D721Med (cell line): ENCODE measurements around the gene BEST2.
A peak's percentile ranks its signal among the peaks of the same experiment; 100 is the strongest.

Experiments
- DNase-seq: peaks from one replicate; pipeline ENCODE4 v3.0.0; 2011; ENCODE audit warnings: low spot score; ENCODE audit not compliant: insufficient read length
- FAIRE-seq: peaks from 2 replicates; lab custom pipeline; 2011; peaks lifted over from hg19 to GRCh38; lab: Jason Lieb, UNC
- TF ChIP-seq, protein P1 (sequence below): IDR thresholded peaks from 2 replicates; pipeline ENCODE4 v1.5.1; 2012; ENCODE audit warnings: mild to moderate bottlenecking, control low read depth; ENCODE audit not compliant: insufficient read depth; ENCODE audit errors: missing control alignments

BEST2 gene

DNA sequence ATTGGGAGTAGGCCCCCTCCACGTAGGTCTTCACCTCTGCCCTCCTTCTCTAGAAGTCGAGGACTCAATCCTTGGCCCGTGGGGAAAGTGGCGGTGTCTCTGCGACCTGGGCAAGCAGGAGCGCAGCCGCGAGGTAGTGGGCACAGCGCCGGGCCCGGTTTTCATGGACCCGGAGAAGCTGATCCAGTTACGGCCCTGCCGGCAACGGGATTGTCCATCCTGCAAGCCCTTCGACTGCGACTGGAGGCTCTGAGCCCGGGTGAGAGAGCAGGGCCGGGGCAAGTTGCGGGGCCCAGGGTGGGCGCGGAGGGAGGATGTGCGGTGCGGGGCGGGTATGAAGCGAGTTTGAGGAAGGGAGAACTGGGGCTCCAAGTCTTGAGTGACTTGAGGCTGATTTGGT is 52.5 kb downstream of the BEST2 start:
- TF ChIP-seq, protein P1, sequence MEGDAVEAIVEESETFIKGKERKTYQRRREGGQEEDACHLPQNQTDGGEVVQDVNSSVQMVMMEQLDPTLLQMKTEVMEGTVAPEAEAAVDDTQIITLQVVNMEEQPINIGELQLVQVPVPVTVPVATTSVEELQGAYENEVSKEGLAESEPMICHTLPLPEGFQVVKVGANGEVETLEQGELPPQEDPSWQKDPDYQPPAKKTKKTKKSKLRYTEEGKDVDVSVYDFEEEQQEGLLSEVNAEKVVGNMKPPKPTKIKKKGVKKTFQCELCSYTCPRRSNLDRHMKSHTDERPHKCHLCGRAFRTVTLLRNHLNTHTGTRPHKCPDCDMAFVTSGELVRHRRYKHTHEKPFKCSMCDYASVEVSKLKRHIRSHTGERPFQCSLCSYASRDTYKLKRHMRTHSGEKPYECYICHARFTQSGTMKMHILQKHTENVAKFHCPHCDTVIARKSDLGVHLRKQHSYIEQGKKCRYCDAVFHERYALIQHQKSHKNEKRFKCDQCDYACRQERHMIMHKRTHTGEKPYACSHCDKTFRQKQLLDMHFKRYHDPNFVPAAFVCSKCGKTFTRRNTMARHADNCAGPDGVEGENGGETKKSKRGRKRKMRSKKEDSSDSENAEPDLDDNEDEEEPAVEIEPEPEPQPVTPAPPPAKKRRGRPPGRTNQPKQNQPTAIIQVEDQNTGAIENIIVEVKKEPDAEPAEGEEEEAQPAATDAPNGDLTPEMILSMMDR: no peak
- DNase-seq (no peak), FAIRE-seq (no peak)

DNA sequence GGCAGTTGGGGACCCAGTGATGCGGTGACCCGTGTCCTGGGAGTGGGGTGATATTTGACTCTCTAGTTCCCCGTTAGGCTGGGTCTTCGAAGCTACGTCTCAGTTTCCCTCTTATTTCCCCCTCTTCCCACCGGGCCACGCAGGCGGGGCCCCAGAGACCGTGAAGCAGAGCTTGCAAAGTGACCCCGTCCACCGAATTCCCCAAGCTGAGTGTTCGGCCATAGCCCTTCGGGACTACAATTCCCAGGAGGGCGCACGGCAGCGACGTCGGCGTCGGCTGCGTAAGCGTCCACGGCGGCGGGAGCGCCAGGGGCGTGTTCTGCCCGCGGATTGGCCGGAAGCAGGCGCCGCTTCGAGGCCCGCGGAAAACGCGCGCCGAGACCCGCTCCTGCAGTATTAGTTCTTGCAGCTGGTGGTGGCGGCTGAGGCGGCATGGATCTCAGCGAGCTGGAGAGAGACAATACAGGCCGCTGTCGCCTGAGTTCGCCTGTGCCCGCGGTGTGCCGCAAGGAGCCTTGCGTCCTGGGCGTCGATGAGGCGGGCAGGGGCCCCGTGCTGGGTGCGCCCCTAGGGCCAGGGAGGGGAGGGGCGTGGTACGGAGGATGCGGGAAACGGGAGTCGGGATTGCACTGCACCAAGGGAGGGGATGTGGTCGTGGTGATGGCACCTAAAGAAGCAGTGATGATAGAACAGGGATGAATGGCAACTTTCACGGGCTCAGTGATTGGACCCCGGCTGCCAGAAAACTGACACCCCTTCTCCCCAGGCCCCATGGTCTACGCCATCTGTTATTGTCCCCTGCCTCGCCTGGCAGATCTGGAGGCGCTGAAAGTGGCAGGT is 54.9 kb downstream of the BEST2 start, which contains the start of gene RNASEH2A:
TSS of gene RNASEH2A (plus strand) at position 343 of the 840 bp plus-strand sequence. CDS start at position 433, 90 bp downstream.
- peak; percentile 96 for DNase-seq
- TF ChIP-seq, protein P1: no peak
- FAIRE-seq: no peak
